Measurements from ENCODE around the gene IMMP2L. TPM values are rescaled to one million over a fixed set of nuclear protein-coding genes. Genes with fewer than 3 reads are reported as not detected.
A peak's percentile ranks its signal among the peaks of the same experiment; 100 is the strongest.

IMMP2L gene
- total RNA-seq, 1 donor = 8.2 TPM

- no peak for DNase-seq (ENCODE audit: low read depth)
- no peak overlapping the region for H3K4me3 ChIP-seq (ENCODE audit: low read depth, low read length)
- no peak for TF ChIP-seq CTCF (IDR thresholded peaks at IDR 0.05; ENCODE audit: insufficient read depth, low read depth, low read length)
Observed at GRCh38 chr7:111147708-111148533, 414.4 kb downstream of the IMMP2L start.

GRCh38 chr7:111146136-111146535 is 416.2 kb downstream of the IMMP2L start:
- no peak for DNase-seq (ENCODE audit: low read depth)
- TF ChIP-seq CTCF (IDR thresholded peaks at IDR 0.05; ENCODE audit: insufficient read depth, low read depth, low read length) = no peak
- no peak overlapping the region for H3K4me3 ChIP-seq (ENCODE audit: low read depth, low read length)

- DNase-seq (ENCODE audit: low read depth) = no peak
- no peak overlapping the region for H3K4me3 ChIP-seq (ENCODE audit: low read depth, low read length)
- no peak for TF ChIP-seq CTCF (IDR thresholded peaks at IDR 0.05; ENCODE audit: insufficient read depth, low read depth, low read length)
Observed at GRCh38 chr7:111145472-111145871, 416.8 kb downstream of the IMMP2L start.

GRCh38 chr7:111140091-111140865 is 422.0 kb downstream of the IMMP2L start:
- no peak overlapping the region for H3K4me3 ChIP-seq (ENCODE audit: low read depth, low read length)
- TF ChIP-seq CTCF (IDR thresholded peaks at IDR 0.05; ENCODE audit: insufficient read depth, low read depth, low read length) = no peak
- no peak for DNase-seq (ENCODE audit: low read depth)

GRCh38 chr7:111138586-111138985 is 423.7 kb downstream of the IMMP2L start:
- no peak for DNase-seq (ENCODE audit: low read depth)
- no peak for TF ChIP-seq CTCF (IDR thresholded peaks at IDR 0.05; ENCODE audit: insufficient read depth, low read depth, low read length)
- H3K4me3 ChIP-seq (ENCODE audit: low read depth, low read length) = no peak overlapping the region

- DNase-seq (ENCODE audit: low read depth) = peak; percentile 36
- H3K4me3 ChIP-seq (ENCODE audit: low read depth, low read length) = no peak overlapping the region
- TF ChIP-seq CTCF (IDR thresholded peaks at IDR 0.05; ENCODE audit: insufficient read depth, low read depth, low read length) = no peak
Observed at GRCh38 chr7:111138193-111138569, 424.1 kb downstream of the IMMP2L start.

All from fibroblast of villous mesenchyme (primary cell).